Transverse colon (tissue), 4 donors: ENCODE data around the gene TNFSF18. TPM values are rescaled to one million over a fixed set of nuclear protein-coding genes. Genes with fewer than 3 reads are reported as not detected.

Experiments used
- DNase-seq: peaks from one replicate; pipeline ENCODE4 v3.0.0-alpha.2; 2019
- H3K27ac ChIP-seq, 4 donors: fragments of 200-600 bp; sonication (generic); 2 replicates each; pipeline ENCODE4 v1.5.1; 2016 to 2018; ENCODE audit warnings: inconsistent platforms in 4 of 4
- H3K27me3 ChIP-seq: fragments of 200-600 bp; sonication (generic); 2 replicates; pipeline ENCODE4 v1.5.1; 2017; ENCODE audit warnings: inconsistent platforms
- H3K36me3 ChIP-seq, 4 donors: fragments of 200-600 bp; sonication (generic); 2 replicates each; pipeline ENCODE4 v1.5.1; 2017 to 2019; ENCODE audit warnings: inconsistent platforms in 4 of 4
- H3K4me1 ChIP-seq, 4 donors: fragments of 200-600 bp; sonication (generic); 2 replicates each; pipeline ENCODE4 v1.5.1; 2017 to 2020; ENCODE audit warnings: inconsistent platforms in 4 of 4
- H3K4me3 ChIP-seq, 4 donors: fragments of 200-600 bp; sonication (generic); 1 replicate in 1 of 4; 2 replicates in 3 of 4; pipeline versions ENCODE4 v1.5.1 to v1.6.1; 2017 to 2019; ENCODE audit warnings: inconsistent platforms in 4 of 4
- H3K9me3 ChIP-seq, 2 donors: fragments of 200-600 bp; sonication (generic); 2 replicates each; pipeline ENCODE4 v1.5.1; 2017 to 2019; ENCODE audit warnings: inconsistent platforms in 2 of 2
- CTCF ChIP-seq, 5 experiments: fragments of 200-600 bp in 3 of 5; fragments of 450-650 bp in 2 of 5; sonication (generic) in 3 of 5; IDR thresholded peaks; 1 replicate in 2 of 5; 2 replicates in 3 of 5; pipeline ENCODE4 v1.5.1; 2016 to 2017; ENCODE audit warnings: antibody characterized with exemption in 5 of 5, inconsistent platforms in 3 of 5, mild to moderate bottlenecking in 2 of 5, moderate library complexity in 1 of 5
- EP300 ChIP-seq: sonication (generic); formaldehyde crosslinking; IDR thresholded peaks from one replicate; pipeline ENCODE4 v1.6.1; 2017; ENCODE audit warnings: antibody characterized with exemption, low read depth
- POLR2A ChIP-seq: fragments of 450-650 bp; IDR thresholded peaks from one replicate; pipeline ENCODE4 v1.6.1; 2016; ENCODE audit warnings: antibody characterized with exemption, mild to moderate bottlenecking, moderate library complexity
- POLR2AphosphoS5 ChIP-seq, 3 donors: sonication (generic); formaldehyde crosslinking; IDR thresholded peaks; one replicate each; pipeline ENCODE4 v1.6.1; 2016; ENCODE audit warnings: antibody characterized with exemption in 3 of 3
- WGBS, 2 donors: methylation state at CpG; one replicate each; pipeline ENCODE4 v1.1.5; 2018; ENCODE audit warnings: low coverage in 1 of 2; 5-methylcytosine and 5-hydroxymethylcytosine counted together
- in situ Hi-C, 4 donors: fragments of 200-750 bp; cut with MboI; loops; one replicate each; pipeline versions ENCODE4 v1.15.0 to v1.15.1; 2017; ENCODE audit warnings: low sequenced_read_pairs in 3 of 4, low pct_ligation_motif_present in 1 of 4, low pct_unique_long_range_greater_than_20kb in 1 of 4
- intact Hi-C: fragments of 100-400 bp; cut with DNase I; formaldehyde crosslinking; loops from one replicate; pipeline ENCODE4 v1.15.1; 2023; ENCODE audit warnings: low total_unique reads
- total RNA-seq, 4 donors: library from RNA; depleted of rRNA; stranded (reverse); fragments of >200 nt; gene quantifications; one replicate each; pipeline ENCODE4 v1.1.0, GENCODE V29; 2016

The TNFSF18 gene
- total RNA-seq, 4 donors from 2014 or later = not detected

- H3K4me1 ChIP-seq = no peaks in the 10 kb centered on the region
- H3K36me3 ChIP-seq = no peaks in the 10 kb centered on the region
- no peaks in the 10 kb centered on the region for H3K27me3 ChIP-seq
- DNase-seq = no peak
- no peak overlapping the region for H3K27ac ChIP-seq
- intact Hi-C loops (no loop called here), in situ Hi-C loops (no loop called here)
- TF ChIP-seq POLR2A (no peak), POLR2AphosphoS5 (IDR thresholded peaks at IDR 0.05) (no peak), CTCF (IDR thresholded peaks at IDR 0.05) (no peak), EP300 (no peak)
- WGBS, 2 donors = 55 to 67% methylated on average over 1 to 3 of the region's 3 CpGs
- H3K9me3 ChIP-seq = peaks cover 0 to 7% of the 10 kb centered on the region in 2 donors
- no peak overlapping the region for H3K4me3 ChIP-seq
Measured at GRCh38 chr1:172999349-172999748, 51.4 kb downstream of the TNFSF18 start.

- Histone ChIP-seq H3K9me3 (peaks cover 0 to 7% of the 10 kb centered on the region in 2 donors), H3K27me3 (no peaks in the 10 kb centered on the region), H3K36me3 (no peaks in the 10 kb centered on the region), H3K27ac (no peak overlapping the region), H3K4me1 (no peaks in the 10 kb centered on the region), H3K4me3 (no peak overlapping the region)
- WGBS, 2 donors = 78 to 83% methylated on average over 2 of the region's 2 CpGs
- DNase-seq = no peak
- intact Hi-C loops = no loop called here
- TF ChIP-seq CTCF (IDR thresholded peaks at IDR 0.05) = no peak
- no peak for TF ChIP-seq POLR2A
- TF ChIP-seq POLR2AphosphoS5 (IDR thresholded peaks at IDR 0.05) = no peak
- no peak for TF ChIP-seq EP300
- in situ Hi-C loops = no loop called here
Measured at GRCh38 chr1:172997941-172998361, 52.8 kb downstream of the TNFSF18 start.

- Histone ChIP-seq H3K4me1 (peaks cover 0 to 8% (median 2%) of the 10 kb centered on the region in 4 donors), H3K9me3 (peaks cover 0 to 7% of the 10 kb centered on the region in 2 donors), H3K27me3 (no peaks in the 10 kb centered on the region), H3K4me3 (no peak overlapping the region), H3K27ac (no peak overlapping the region), H3K36me3 (no peaks in the 10 kb centered on the region)
- 84 to 85% methylated on average over 2 of the region's 2 CpGs for WGBS, 2 donors
- TF ChIP-seq EP300 = no peak
- no peak for TF ChIP-seq POLR2AphosphoS5 (IDR thresholded peaks at IDR 0.05)
- TF ChIP-seq POLR2A = no peak
- no peak for TF ChIP-seq CTCF (IDR thresholded peaks at IDR 0.05)
- intact Hi-C loops = no loop called here
- DNase-seq = no peak
- in situ Hi-C loops = no loop called here
Measured at GRCh38 chr1:172993640-172994039, 57.1 kb downstream of the TNFSF18 start.

- H3K4me1 ChIP-seq = peaks cover 0 to 8% (median 2%) of the 10 kb centered on the region in 4 donors
- no peak overlapping the region for H3K27ac ChIP-seq
- H3K27me3 ChIP-seq = no peaks in the 10 kb centered on the region
- H3K36me3 ChIP-seq = no peaks in the 10 kb centered on the region
- H3K9me3 ChIP-seq = peaks cover 0 to 6% of the 10 kb centered on the region in 2 donors
- WGBS, 2 donors = 48 to 57% methylated on average over 1 of the region's 1 CpG
- no peak for TF ChIP-seq POLR2AphosphoS5 (IDR thresholded peaks at IDR 0.05)
- no peak overlapping the region for H3K4me3 ChIP-seq
- in situ Hi-C loops (no loop called here), intact Hi-C loops (no loop called here)
- no peak for DNase-seq
Measured at GRCh38 chr1:172991674-172992400, 58.9 kb downstream of the TNFSF18 start.
